HG02588 (cell line): ENCODE data around the gene DUSP22.
"Not testable (repeated sequence)": the region's sequence is repeated elsewhere in the genome, so short reads cannot be mapped to it uniquely, and the experiment has no call there.

Experiments used
- ATAC-seq: cut with Tn5 transposase; IDR thresholded peaks from one replicate; pipeline ENCODE4 v1.9.1; 2021; ENCODE audit warnings: mild to moderate bottlenecking, moderate library complexity; ENCODE audit not compliant: unreplicated experiment

DUSP22 gene

GRCh38 chr6:322940-323729 is 30.8 kb downstream of the DUSP22 start:
- ATAC-seq, result no peak

- no peak for ATAC-seq
Measured at GRCh38 chr6:323730-324088, 31.4 kb downstream of the DUSP22 start.

GRCh38 chr6:324116-324728 is 31.9 kb downstream of the DUSP22 start:
- no peak for ATAC-seq

- no peak for ATAC-seq
Measured at GRCh38 chr6:324729-325125, 32.4 kb downstream of the DUSP22 start.

- not testable (repeated sequence) for ATAC-seq
Measured at GRCh38 chr6:325161-325860, 33.0 kb downstream of the DUSP22 start.

- ATAC-seq, result not testable (repeated sequence)
Measured at GRCh38 chr6:326066-326465, 33.8 kb downstream of the DUSP22 start.

- ATAC-seq, result no peak
Measured at GRCh38 chr6:326896-327537, 34.7 kb downstream of the DUSP22 start.

GRCh38 chr6:327538-328116 is 35.3 kb downstream of the DUSP22 start:
- no peak for ATAC-seq

GRCh38 chr6:328136-328670 is 35.9 kb downstream of the DUSP22 start:
- ATAC-seq, result peak; percentile 68

GRCh38 chr6:328924-329323 is 36.6 kb downstream of the DUSP22 start:
- ATAC-seq, result no peak

GRCh38 chr6:329888-330691 is 37.8 kb downstream of the DUSP22 start:
- no peak for ATAC-seq

GRCh38 chr6:330948-331347 is 38.7 kb downstream of the DUSP22 start:
- no peak for ATAC-seq

- peak; percentile 45 for ATAC-seq
Measured at GRCh38 chr6:331622-332521, 39.6 kb downstream of the DUSP22 start.

GRCh38 chr6:332671-333070 is 40.4 kb downstream of the DUSP22 start:
- ATAC-seq, result no peak

- ATAC-seq, result no peak
Measured at GRCh38 chr6:333379-334002, 41.2 kb downstream of the DUSP22 start.

GRCh38 chr6:334536-335510 is 42.5 kb downstream of the DUSP22 start:
- no peak for ATAC-seq

GRCh38 chr6:335572-335971 is 43.3 kb downstream of the DUSP22 start:
- ATAC-seq, result no peak
